Hematopoietic multipotent progenitor cell treated with erythropoietin and hydrocortisone succinate and interleukin-3 and kit ligand, for 6 days (in vitro differentiated cells): ENCODE results near the gene MLN.
A peak's percentile ranks its signal among the peaks of the same experiment; 100 is the strongest.

Experiments used
- DNase-seq: peaks from one replicate; pipeline ENCODE4 v3.0.0-alpha.2; 2015

Gene MLN

GRCh38 chr6:33813990-33814985, 10.5 kb upstream of the MLN start:
- no peak for DNase-seq

GRCh38 chr6:33813246-33813904, 9.6 kb upstream of the MLN start:
- DNase-seq, result no peak

GRCh38 chr6:33812669-33813068, 8.9 kb upstream of the MLN start:
- peak; percentile 69 for DNase-seq

- DNase-seq, result no peak
These were observed 5.8 kb upstream of the MLN start for GRCh38 chr6:33809594-33809993.

GRCh38 chr6:33808641-33809180, 4.9 kb upstream of the MLN start:
- no peak for DNase-seq

- no peak for DNase-seq
These were observed 3.8 kb upstream of the MLN start for GRCh38 chr6:33807606-33808005.

- no peak for DNase-seq
These were observed 3.0 kb upstream of the MLN start for GRCh38 chr6:33806841-33807240.

GRCh38 chr6:33802186-33802958, 1.4 kb downstream of the MLN start:
- no peak for DNase-seq

- DNase-seq, result no peak
These were observed 2.2 kb downstream of the MLN start for GRCh38 chr6:33801611-33802010.

- DNase-seq, result no peak
These were observed 3.4 kb downstream of the MLN start for GRCh38 chr6:33800248-33800969.

- no peak for DNase-seq
These were observed 4.2 kb downstream of the MLN start for GRCh38 chr6:33799454-33800113.

GRCh38 chr6:33798343-33798848, 5.4 kb downstream of the MLN start:
- DNase-seq, result no peak

GRCh38 chr6:33797626-33798342, 6.0 kb downstream of the MLN start:
- no peak for DNase-seq

- no peak for DNase-seq
These were observed 8.7 kb downstream of the MLN start for GRCh38 chr6:33794910-33795623.

GRCh38 chr6:33792981-33793380, 10.8 kb downstream of the MLN start:
- DNase-seq, result no peak

- no peak for DNase-seq
These were observed 12.2 kb downstream of the MLN start for GRCh38 chr6:33791620-33792019.

- DNase-seq, result no peak
These were observed 12.9 kb downstream of the MLN start for GRCh38 chr6:33790910-33791309.

GRCh38 chr6:33790379-33790778, 13.4 kb downstream of the MLN start:
- DNase-seq, result no peak

- no peak for DNase-seq
These were observed 14.3 kb downstream of the MLN start for GRCh38 chr6:33789550-33789895.
